HUES64 (cell line): ENCODE data around the gene EVI5.
A peak's percentile ranks its signal among the peaks of the same experiment; 100 is the strongest.

Experiments used
- H3K27ac ChIP-seq: 2 replicates; pipeline ENCODE4 v1.7.0; 2013; ENCODE audit warnings: low read depth, low read length, inconsistent platforms
- H3K27me3 ChIP-seq: 2 replicates; pipeline ENCODE4 v1.6.1; 2013; ENCODE audit warnings: mild to moderate bottlenecking, low read length; ENCODE audit not compliant: insufficient read depth
- H3K36me3 ChIP-seq: 2 replicates; pipeline ENCODE4 v1.6.1; 2013; ENCODE audit warnings: mild to moderate bottlenecking, low read length; ENCODE audit not compliant: insufficient read depth
- H3K4me1 ChIP-seq: 2 replicates; pipeline ENCODE4 v1.6.1; 2013; ENCODE audit warnings: mild to moderate bottlenecking, low read length, moderate library complexity; ENCODE audit not compliant: insufficient read depth
- H3K4me3 ChIP-seq: 2 replicates; pipeline ENCODE4 v1.5.1; 2013; ENCODE audit warnings: mild to moderate bottlenecking, low read length, moderate library complexity
- H3K9ac ChIP-seq: 2 replicates; pipeline ENCODE4 v1.6.1; 2013; ENCODE audit warnings: mild to moderate bottlenecking, low read depth, low read length
- H3K9me3 ChIP-seq: 2 replicates; pipeline ENCODE4 v1.6.1; 2013; ENCODE audit warnings: low read depth, low read length; ENCODE audit not compliant: insufficient read depth
- WGBS: fragments of 150-250, 120-280 bp; methylation state at CpG from one replicate; pipeline ENCODE4 v1.1.7; 2013; ENCODE audit warnings: missing lambda C conversion rate; 5-methylcytosine and 5-hydroxymethylcytosine counted together

The EVI5 gene

GRCh38 chr1:92817986-92818764, 33.3 kb upstream of the EVI5 start:
- Histone ChIP-seq H3K27ac (no peak overlapping the region), H3K36me3 (no peaks in the 10 kb centered on the region), H3K9me3 (no peaks in the 10 kb centered on the region), H3K27me3 (no peaks in the 10 kb centered on the region), H3K4me1 (no peaks in the 10 kb centered on the region), H3K9ac (no peak overlapping the region), H3K4me3 (no peak overlapping the region)
- 95% methylated on average over 3 of the region's 3 CpGs for WGBS

DNA sequence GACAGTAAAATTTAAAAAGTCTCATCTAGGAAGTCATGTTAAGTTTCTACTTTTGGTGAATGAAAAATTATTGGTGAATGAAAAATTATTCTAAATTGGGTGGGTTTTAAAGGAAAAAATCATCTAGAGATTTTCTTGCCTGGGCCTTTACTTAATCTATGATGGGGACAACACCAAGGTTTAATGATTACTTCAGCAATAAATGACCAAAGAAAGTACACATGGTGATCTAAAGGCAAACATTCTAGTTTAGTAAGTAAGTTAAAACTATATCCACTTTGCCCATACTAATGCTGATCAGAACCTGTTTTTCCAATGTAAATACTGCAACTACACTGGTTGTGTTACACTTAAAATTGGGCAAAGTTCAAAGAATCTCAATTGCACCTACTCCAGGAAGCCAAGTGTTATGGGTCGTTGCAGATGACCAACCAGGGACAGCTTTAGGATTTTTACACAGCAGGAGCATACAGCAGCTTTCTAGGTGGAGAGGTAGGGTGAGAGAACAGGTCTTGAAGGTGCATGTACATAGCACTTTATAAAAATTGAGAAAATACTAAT, 32.3 kb upstream of the EVI5 start:
- Histone ChIP-seq H3K9me3 (no peaks in the 10 kb centered on the region), H3K27me3 (no peaks in the 10 kb centered on the region), H3K4me3 (no peak overlapping the region), H3K36me3 (no peaks in the 10 kb centered on the region), H3K9ac (no peak overlapping the region), H3K27ac (no peak overlapping the region), H3K4me1 (no peaks in the 10 kb centered on the region)
- 83% methylated on average over 1 of the region's 1 CpG for WGBS

DNA sequence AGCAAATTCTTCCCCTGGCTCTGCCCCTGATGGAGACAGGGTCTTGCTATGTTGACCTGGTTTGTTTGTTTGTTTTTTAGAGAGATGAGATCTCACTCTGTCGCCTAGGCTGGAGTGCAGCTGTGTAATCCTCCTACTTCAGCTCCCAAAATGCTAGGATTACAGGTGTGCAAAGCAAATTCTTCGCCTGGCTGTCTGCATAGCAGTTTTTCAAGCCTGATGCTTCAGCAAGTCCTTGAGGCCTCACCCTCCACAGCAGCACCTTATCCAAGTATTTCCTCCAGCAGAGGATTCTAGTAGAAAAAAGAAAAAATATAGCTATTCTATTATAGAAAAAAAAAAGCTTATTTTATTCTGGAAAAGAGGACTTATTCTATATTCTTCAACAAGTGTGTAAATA, 31.8 kb upstream of the EVI5 start:
- 76% methylated on average over 2 of the region's 2 CpGs for WGBS
- Histone ChIP-seq H3K27ac (no peak overlapping the region), H3K27me3 (no peaks in the 10 kb centered on the region), H3K4me3 (no peak overlapping the region), H3K9me3 (no peaks in the 10 kb centered on the region), H3K4me1 (no peaks in the 10 kb centered on the region), H3K36me3 (no peaks in the 10 kb centered on the region), H3K9ac (no peak overlapping the region)

- Histone ChIP-seq H3K4me3 (no peak overlapping the region), H3K4me1 (no peaks in the 10 kb centered on the region), H3K27ac (no peak overlapping the region), H3K27me3 (no peaks in the 10 kb centered on the region), H3K36me3 (no peaks in the 10 kb centered on the region), H3K9ac (no peak overlapping the region), H3K9me3 (no peaks in the 10 kb centered on the region)
Observed at GRCh38 chr1:92808381-92808780, 23.5 kb upstream of the EVI5 start.

DNA sequence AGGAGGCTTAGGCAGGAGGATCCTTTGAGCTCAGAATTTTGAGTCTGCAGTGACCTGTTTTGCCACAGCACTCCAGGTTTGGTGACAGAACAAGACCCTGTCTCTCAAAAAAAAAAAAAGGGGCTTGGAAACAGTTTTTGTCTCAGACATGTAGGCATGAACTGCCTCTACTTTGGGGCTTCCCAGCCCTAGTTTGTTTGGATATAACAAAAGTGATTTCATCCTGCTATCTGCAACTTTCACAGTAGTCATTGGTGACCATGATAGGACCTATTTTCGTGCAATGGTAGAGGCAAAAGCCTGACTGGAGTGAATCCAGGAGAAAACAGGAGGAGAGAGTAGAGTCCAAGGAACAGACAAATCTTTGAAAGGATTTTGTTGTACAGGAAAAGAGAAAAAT, 20.3 kb upstream of the EVI5 start:
- Histone ChIP-seq H3K4me3 (no peak overlapping the region), H3K4me1 (no peaks in the 10 kb centered on the region), H3K9me3 (no peaks in the 10 kb centered on the region), H3K27me3 (no peaks in the 10 kb centered on the region), H3K27ac (no peak overlapping the region; the same call in 1 of the 2 replicates), H3K9ac (no peak overlapping the region), H3K36me3 (no peaks in the 10 kb centered on the region)
- 93% methylated on average over 1 of the region's 1 CpG for WGBS

DNA sequence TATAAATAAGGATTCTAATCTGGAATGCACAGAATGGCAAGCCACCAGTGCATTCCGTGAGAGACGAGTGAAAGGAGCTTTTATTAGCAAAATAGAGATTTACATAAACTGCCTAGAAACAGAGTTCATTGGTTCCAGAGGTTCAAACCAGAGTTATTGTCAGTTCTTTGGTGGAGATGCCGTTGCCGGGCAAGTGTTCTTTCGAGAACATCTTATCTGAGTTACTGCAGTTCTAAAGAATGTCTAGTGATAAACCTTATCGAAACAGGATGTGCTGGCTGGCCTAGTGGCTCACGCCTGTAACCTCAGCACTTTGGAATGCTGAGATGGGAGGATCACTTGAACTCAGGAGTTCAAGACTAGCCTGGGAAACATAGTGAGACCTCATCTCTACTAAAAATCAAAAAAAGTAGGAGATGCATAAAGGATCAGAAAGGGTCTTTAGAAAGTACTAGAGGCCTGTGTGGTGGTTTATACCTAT, 19.9 kb upstream of the EVI5 start:
- H3K4me1 ChIP-seq = no peaks in the 10 kb centered on the region
- no peaks in the 10 kb centered on the region for H3K27me3 ChIP-seq
- H3K27ac ChIP-seq = no peak overlapping the region; the same call in 1 of the 2 replicates
- H3K9ac ChIP-seq = no peak overlapping the region
- no peaks in the 10 kb centered on the region for H3K36me3 ChIP-seq
- no peak overlapping the region for H3K4me3 ChIP-seq
- WGBS = 83% methylated on average over 7 of the region's 7 CpGs
- H3K9me3 ChIP-seq = no peaks in the 10 kb centered on the region

- no peak overlapping the region for H3K9ac ChIP-seq
- H3K9me3 ChIP-seq = no peaks in the 10 kb centered on the region
- no peaks in the 10 kb centered on the region for H3K27me3 ChIP-seq
- H3K4me3 ChIP-seq = no peak overlapping the region
- WGBS = 93% methylated on average over 6 of the region's 7 CpGs
- no peak overlapping the region for H3K27ac ChIP-seq
- H3K36me3 ChIP-seq = no peaks in the 10 kb centered on the region
- H3K4me1 ChIP-seq = no peaks in the 10 kb centered on the region
Observed at GRCh38 chr1:92803140-92803887, 18.4 kb upstream of the EVI5 start.

GRCh38 chr1:92797961-92798360, 13.1 kb upstream of the EVI5 start:
- H3K4me1 ChIP-seq = 0 out of 2 replicates have a peak, but pooled peaks cover 3% of the 10 kb centered on the region
- H3K27ac ChIP-seq = no peak overlapping the region
- H3K27me3 ChIP-seq = no peaks in the 10 kb centered on the region
- no peaks in the 10 kb centered on the region for H3K36me3 ChIP-seq
- no peak overlapping the region for H3K4me3 ChIP-seq
- no peak overlapping the region for H3K9ac ChIP-seq
- no peaks in the 10 kb centered on the region for H3K9me3 ChIP-seq
- no CpG with 5 or more reads among the region's 1 CpG for WGBS

DNA sequence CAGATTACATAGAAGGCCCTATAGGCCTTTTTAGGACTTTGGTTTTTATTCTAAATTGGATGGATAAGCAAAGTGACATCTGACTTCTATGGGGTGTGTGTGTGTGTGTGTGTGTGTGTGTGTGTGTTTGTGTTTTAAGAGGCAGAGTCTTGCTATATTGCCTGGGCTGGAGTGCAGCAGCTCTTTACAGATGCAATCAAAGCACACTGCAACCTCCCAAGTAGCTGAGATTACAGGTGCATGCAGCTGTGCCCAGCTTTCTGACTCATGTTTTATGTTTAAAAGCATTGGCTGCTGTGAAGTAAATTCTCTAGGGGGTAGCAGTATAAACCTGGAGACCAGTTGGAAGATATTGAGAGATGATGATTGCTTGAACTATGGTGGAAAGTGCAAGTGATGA, 12.4 kb upstream of the EVI5 start:
- H3K4me1 ChIP-seq = peaks cover 10% of the 10 kb centered on the region
- H3K27ac ChIP-seq = no peak overlapping the region
- H3K27me3 ChIP-seq = no peaks in the 10 kb centered on the region
- H3K4me3 ChIP-seq = no peak overlapping the region
- no peaks in the 10 kb centered on the region for H3K36me3 ChIP-seq
- H3K9me3 ChIP-seq = no peaks in the 10 kb centered on the region
- H3K9ac ChIP-seq = no peak overlapping the region

- WGBS = 84% methylated on average over 4 of the region's 4 CpGs
- H3K36me3 ChIP-seq = no peaks in the 10 kb centered on the region
- H3K4me1 ChIP-seq = peaks cover 24% of the 10 kb centered on the region
- H3K4me3 ChIP-seq = no peak overlapping the region
- H3K9me3 ChIP-seq = no peaks in the 10 kb centered on the region
- no peak overlapping the region for H3K27ac ChIP-seq
- H3K27me3 ChIP-seq = no peaks in the 10 kb centered on the region
- no peak overlapping the region for H3K9ac ChIP-seq
Observed at GRCh38 chr1:92795166-92795565, 10.3 kb upstream of the EVI5 start.

DNA sequence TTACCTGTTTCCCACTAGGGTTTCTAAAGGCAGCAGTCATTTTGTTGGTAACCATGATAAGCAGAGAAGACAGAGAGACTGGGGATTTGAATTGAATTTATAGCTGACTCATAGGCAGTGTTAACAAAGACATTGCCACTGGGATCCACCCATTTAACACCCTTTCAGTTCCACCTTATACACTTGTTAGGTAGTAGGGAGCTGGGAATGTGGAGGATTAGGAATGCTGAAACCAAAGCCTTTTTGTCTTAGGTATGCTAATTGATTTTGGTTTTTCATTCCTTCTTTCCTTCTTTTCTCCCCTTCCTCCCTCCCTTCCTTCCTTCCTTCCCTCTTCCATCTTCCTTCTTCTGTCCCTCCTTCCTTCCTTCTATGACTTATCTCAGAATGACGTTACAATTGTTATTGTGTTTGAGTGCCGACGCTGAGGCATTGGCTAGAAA, 7.5 kb upstream of the EVI5 start:
- Histone ChIP-seq H3K4me1 (peaks cover 24% of the 10 kb centered on the region), H3K4me3 (peak overlapping the region; percentile 33; the same call in 1 of the 2 replicates), H3K27me3 (no peaks in the 10 kb centered on the region), H3K9me3 (no peaks in the 10 kb centered on the region), H3K27ac (peak overlapping the region; percentile 68), H3K36me3 (no peaks in the 10 kb centered on the region), H3K9ac (peak overlapping the region; percentile 36; the same call in 1 of the 2 replicates)
- WGBS = no CpG with 5 or more reads among the region's 3 CpGs
